OCI-LY7 (cell line): ENCODE results near the gene KRTAP5-9.

Source experiments
- CTCF ChIP-seq: fragments of 200-600 bp; sonication (generic); conservative IDR thresholded peaks from 2 replicates; pipeline ENCODE4 v1.5.1; 2014; ENCODE audit warnings: mild to moderate bottlenecking, antibody characterized with exemption, low read length, moderate library complexity, mixed read lengths
- EZH2phosphoT487 ChIP-seq: fragments of 200-600 bp; sonication (generic); IDR thresholded peaks from 2 replicates; pipeline ENCODE4 v1.6.1; 2018; ENCODE audit warnings: low read depth, borderline replicate concordance, mild to moderate bottlenecking, mixed run types, antibody characterized with exemption, low read length, moderate library complexity, mixed read lengths

- TF ChIP-seq CTCF (no peak), EZH2phosphoT487 (no peak)
These were observed 16.1 kb upstream of the KRTAP5-9 start for GRCh38 chr11:71532036-71532610.
